Activated T-helper 1 cell treated with Interleukin-2 at 50 U/mL for 16 hours (primary cell): Measurements from ENCODE around the gene NUBP1.
"Not testable (repeated sequence)": the region's sequence is repeated elsewhere in the genome, so short reads cannot be mapped to it uniquely, and the experiment has no call there.

Experiments used
- DNase-seq: peaks from one replicate; pipeline ENCODE4 v3.0.0-alpha.2; 2020; ENCODE audit warnings: low read depth

The NUBP1 gene

GRCh38 chr16:10743610-10744369, at the start of gene NUBP1:
Gene NUBP1, plus strand, starts transcription at chr16:10743842. Its CDS starts 22 bp downstream, at chr16:10743864.
- peak; percentile 97 for DNase-seq

DNA sequence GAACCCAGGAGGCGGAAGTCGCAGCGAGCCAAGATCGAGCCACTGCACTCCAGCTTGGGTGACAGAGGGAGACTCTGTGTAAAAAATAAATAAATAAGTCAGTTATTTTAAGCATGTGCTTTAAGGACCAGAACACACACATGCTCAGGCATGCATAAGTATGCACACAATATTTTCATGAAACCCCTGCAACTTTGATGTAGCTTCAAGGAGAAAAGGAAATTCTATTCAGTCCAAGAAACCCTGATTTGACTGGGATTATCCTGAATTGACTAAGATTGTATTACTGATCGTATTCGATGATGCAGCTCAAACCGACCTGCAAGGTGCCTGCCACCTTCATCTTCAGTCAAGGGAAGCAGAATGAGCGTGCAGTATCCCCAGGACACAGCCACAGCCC, 49.8 kb upstream of the NUBP1 start:
- no peak for DNase-seq

GRCh38 chr16:10694306-10694705, 49.3 kb upstream of the NUBP1 start:
- DNase-seq = no peak

- no peak for DNase-seq
Observed at GRCh38 chr16:10694830-10695229, 48.8 kb upstream of the NUBP1 start, which contains the start of gene TEKT5. Gene TEKT5, minus strand, starts transcription at chr16:10694930. Its CDS starts 57 bp downstream, at chr16:10694873.

GRCh38 chr16:10699756-10700155, 43.9 kb upstream of the NUBP1 start:
- no peak for DNase-seq

DNA sequence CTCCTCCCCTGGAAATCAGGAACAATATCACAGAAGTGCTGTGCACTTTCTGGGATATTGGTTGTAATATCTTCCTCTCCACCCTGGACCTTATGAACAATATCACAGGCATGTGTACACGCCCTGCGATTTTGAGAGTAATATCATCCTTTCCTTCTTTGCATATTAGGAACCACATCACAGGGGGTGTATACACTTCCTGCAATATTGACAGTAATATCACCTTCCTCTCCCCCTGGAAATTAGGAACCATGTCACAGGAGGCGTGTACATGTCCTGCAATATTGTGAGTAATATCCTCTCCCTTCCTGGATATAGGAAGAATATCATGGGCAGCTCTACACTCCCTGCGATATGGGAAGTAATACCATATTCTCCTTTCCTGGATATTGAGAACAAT, 34.7 kb upstream of the NUBP1 start:
- no peak for DNase-seq

- no peak for DNase-seq
Observed at GRCh38 chr16:10728003-10728887, 15.4 kb upstream of the NUBP1 start.

DNA sequence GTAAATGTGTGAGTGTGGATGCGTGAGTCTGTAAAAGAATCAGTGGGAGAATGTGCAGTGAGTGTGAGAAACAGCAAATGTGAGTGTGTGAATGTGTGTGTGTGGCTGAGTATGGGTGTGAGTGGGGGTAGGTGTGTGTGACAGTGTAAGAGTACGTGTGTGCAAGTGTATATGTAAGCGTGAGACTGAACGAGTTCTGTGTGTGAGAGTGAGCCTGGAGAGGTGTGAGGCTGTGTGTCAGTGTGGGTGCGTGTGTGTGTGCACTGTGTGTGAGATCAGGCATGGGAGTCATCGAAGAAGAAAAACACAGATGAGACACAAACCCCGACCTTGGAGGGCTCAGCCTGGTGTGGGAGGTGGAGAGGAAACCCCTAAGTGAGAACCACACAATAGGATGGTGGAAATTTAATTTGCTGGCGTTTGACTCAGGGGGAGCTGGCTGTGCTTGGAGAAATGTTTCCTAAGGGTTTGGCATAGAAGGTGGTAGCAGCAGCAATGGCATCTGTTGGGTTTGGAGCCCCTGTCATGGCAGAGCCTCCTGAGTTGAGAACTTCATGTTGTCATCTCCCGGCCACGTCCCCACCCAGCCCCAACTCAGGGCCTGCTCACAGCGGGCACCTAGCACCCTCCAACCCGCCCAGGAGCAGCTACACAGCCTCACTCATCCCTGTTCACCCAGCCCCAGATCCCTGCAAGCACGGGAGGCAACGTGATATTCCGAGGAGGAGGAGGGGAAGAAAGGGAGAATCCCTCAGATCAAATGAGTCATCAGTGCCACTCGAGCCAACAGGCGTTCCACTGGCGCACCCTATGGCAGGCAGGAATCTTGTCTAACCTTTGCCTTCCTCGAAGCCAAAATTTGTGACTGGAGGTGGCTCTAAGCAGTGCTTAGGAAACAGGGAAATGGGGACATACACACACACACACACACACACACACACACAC, 14.3 kb upstream of the NUBP1 start:
- DNase-seq = no peak

- DNase-seq = no peak
Observed at GRCh38 chr16:10731790-10732189, 11.9 kb upstream of the NUBP1 start.

- DNase-seq = peak; percentile 46
Observed at GRCh38 chr16:10737068-10737625, 6.5 kb upstream of the NUBP1 start.

GRCh38 chr16:10738231-10739077, 5.2 kb upstream of the NUBP1 start:
- DNase-seq = no peak

GRCh38 chr16:10740000-10740844, 3.4 kb upstream of the NUBP1 start:
- no peak for DNase-seq

GRCh38 chr16:10740845-10741208, 2.8 kb upstream of the NUBP1 start:
- no peak for DNase-seq

DNA sequence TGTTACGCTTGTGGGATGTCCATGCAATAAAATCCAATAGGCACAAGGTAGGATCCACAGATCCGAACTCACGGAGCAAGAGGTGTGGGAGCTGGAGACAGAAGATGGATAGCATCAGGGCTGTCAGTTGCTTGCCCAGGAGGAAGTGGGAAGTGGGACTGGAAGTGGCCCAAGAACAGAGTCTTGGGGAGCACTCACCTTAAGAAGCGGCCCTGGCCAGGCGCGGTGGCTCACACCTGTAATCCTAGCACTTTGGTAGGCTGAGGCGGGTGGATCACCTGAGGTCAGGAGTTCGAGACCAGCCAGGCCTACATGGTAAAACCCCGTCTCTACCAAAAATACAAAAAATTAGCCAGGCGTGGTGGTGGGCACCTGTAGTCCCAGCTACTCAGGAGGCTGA, 2.4 kb upstream of the NUBP1 start:
- not testable (repeated sequence) for DNase-seq

GRCh38 chr16:10741844-10742243, 1.8 kb upstream of the NUBP1 start:
- no peak for DNase-seq

- DNase-seq = no peak
Observed at GRCh38 chr16:10743227-10743609, 424 bp upstream of the NUBP1 start.

- no peak for DNase-seq
Observed at GRCh38 chr16:10744370-10745030, 858 bp downstream of the NUBP1 start.

DNA sequence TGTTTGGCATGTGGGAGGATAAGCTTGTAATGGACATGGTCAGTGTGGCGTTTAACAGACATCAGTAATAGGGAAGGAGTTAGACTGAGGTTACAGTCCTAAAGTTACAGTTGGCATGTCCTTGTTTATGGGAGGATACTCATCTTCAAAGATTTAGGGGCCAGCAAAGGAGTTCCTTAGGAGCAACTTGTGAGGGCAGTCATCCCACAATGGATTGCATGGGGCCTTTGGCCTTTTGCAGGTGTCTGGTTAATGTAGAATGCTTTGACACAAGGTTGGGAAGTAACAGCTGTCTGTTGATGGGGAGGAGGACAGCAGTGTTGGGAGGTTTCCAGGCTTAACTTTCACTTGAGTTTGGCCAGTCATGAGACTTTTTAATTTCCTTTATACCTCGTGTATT, 2.2 kb downstream of the NUBP1 start:
- DNase-seq = no peak

GRCh38 chr16:10750793-10751192, 7.2 kb downstream of the NUBP1 start:
- DNase-seq = no peak
